Ovary (tissue), 9 donors: ENCODE data around the gene PPARA. TPM values are rescaled to one million over a fixed set of nuclear protein-coding genes. Genes with fewer than 3 reads are reported as not detected.

Experiments
- DNase-seq, 5 donors: peaks; one replicate each; pipeline ENCODE4 v3.0.0-alpha.2; 2019 to 2020
- H3K27ac ChIP-seq, 2 donors: fragments of 200-600 bp; one replicate each; pipeline versions ENCODE4 v1.5.1 to v1.8.0; 2019 to 2022
- H3K27me3 ChIP-seq: fragments of 200-600 bp; one replicate; pipeline ENCODE4 v1.8.0; 2022
- H3K36me3 ChIP-seq: fragments of 200-600 bp; sonication (generic); one replicate; pipeline ENCODE4 v1.5.1; 2019
- H3K4me1 ChIP-seq: one replicate; pipeline ENCODE4 v1.8.1; 2013; ENCODE audit warnings: mild to moderate bottlenecking, moderate library complexity; ENCODE audit not compliant: insufficient read depth
- H3K4me3 ChIP-seq: fragments of 200-600 bp; sonication (generic); one replicate; pipeline ENCODE4 v1.5.1; 2017
- H3K9me3 ChIP-seq, 2 donors: fragments of 200-600 bp in 1 of 2; sonication (generic) in 1 of 2; one replicate each; pipeline versions ENCODE4 v1.5.1 to v1.8.1; 2013 to 2019; ENCODE audit warnings: mild to moderate bottlenecking in 1 of 2, moderate library complexity in 1 of 2
- EP300 ChIP-seq: sonication (generic); formaldehyde crosslinking; IDR thresholded peaks from one replicate; pipeline ENCODE4 v1.6.1; 2017; ENCODE audit warnings: antibody characterized with exemption
- POLR2A ChIP-seq: fragments of 450-650 bp; IDR thresholded peaks from one replicate; pipeline ENCODE4 v1.6.1; 2017; ENCODE audit warnings: antibody characterized with exemption, mild to moderate bottlenecking, moderate library complexity
- WGBS, 3 donors: extraction: QIAGEN DNeasy Blood & Tissue Kit in 1 of 3; methylation state at CpG; one replicate each; pipeline versions ENCODE4 v1.1.5 to v1.1.7; 2013 to 2017; 5-methylcytosine and 5-hydroxymethylcytosine counted together
- intact Hi-C, 4 donors: fragments of 100-400 bp; cut with DNase I; formaldehyde crosslinking; loops; one replicate each; pipeline versions ENCODE4 v1.11.0 to v1.15.1; 2022 to 2023
- polyA plus RNA-seq, 2 donors: library from polyadenylated mRNA; stranded (reverse); fragments of 200-250 nt in 1 of 2; fragments of 350-450 nt in 1 of 2; fragmentation: Illumina TruSeq in 1 of 2; extraction: RNeasy Lipid Tissue Mini Kit (QIAGEN cat#74804) in 1 of 2; gene quantifications; one replicate each; pipeline ENCODE4 v1.2.3, GENCODE V29; 2013 to 2014
- total RNA-seq, 7 donors: library from RNA; depleted of rRNA in 2 of 7; stranded (reverse); fragments of >200 nt in 2 of 7; fragmentation: NEBNext Ultra II Directional in 3 of 7; extraction: Animal tissue kit (Norgen Biotek cat#: 25700) in 3 of 7; gene quantifications; one replicate each; pipeline versions ENCODE4 v1.1.0 to v1.2.4, GENCODE V29; 2016 to 2023
- TF ChIP-seq, protein P1 (sequence below), 3 donors: fragments of 450-650 bp in 2 of 3; fragments of 200-600 bp in 1 of 3; IDR thresholded peaks; one replicate each; pipeline versions ENCODE4 v1.5.1 to v1.8.0; 2016 to 2022; ENCODE audit warnings: antibody characterized with exemption in 3 of 3, mild to moderate bottlenecking in 1 of 3
- donor health status: DM: no; HTN: no; CAD: no; lungs with moderate emphysema.
- donor health status: DM: no; HTN: no; CAD: no.
- donor health status: Bipolar disorder and iron deficiency.
- donor health status: DM: yes; HTN: yes; CAD: no.
- donor health status: DM: no; HTN: no; CAD: no.
- donor health status: DM: yes; HTN: yes; CAD: no.

PPARA gene
- total and polyA plus RNA-seq, 9 donors = 9.7 to 41.0 (median 29.9) TPM

- Histone ChIP-seq H3K9me3 (no peaks in the 10 kb centered on the region), H3K4me3 (no peak overlapping the region), H3K27ac (no peak overlapping the region), H3K36me3 (no peaks in the 10 kb centered on the region), H3K4me1 (peaks cover 6% of the 10 kb centered on the region), H3K27me3 (no peaks in the 10 kb centered on the region)
- 92 to 93% (median 93%) methylated on average over 11 of the region's 11 CpGs for WGBS, 3 donors
- intact Hi-C loops = no loop called here
- no peak for DNase-seq
- no peak for TF ChIP-seq EP300
- TF ChIP-seq POLR2A = no peak
- TF ChIP-seq, protein P1, sequence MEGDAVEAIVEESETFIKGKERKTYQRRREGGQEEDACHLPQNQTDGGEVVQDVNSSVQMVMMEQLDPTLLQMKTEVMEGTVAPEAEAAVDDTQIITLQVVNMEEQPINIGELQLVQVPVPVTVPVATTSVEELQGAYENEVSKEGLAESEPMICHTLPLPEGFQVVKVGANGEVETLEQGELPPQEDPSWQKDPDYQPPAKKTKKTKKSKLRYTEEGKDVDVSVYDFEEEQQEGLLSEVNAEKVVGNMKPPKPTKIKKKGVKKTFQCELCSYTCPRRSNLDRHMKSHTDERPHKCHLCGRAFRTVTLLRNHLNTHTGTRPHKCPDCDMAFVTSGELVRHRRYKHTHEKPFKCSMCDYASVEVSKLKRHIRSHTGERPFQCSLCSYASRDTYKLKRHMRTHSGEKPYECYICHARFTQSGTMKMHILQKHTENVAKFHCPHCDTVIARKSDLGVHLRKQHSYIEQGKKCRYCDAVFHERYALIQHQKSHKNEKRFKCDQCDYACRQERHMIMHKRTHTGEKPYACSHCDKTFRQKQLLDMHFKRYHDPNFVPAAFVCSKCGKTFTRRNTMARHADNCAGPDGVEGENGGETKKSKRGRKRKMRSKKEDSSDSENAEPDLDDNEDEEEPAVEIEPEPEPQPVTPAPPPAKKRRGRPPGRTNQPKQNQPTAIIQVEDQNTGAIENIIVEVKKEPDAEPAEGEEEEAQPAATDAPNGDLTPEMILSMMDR (IDR thresholded peaks at IDR 0.05) = no peak
These were observed 4.4 kb upstream of the PPARA start for GRCh38 chr22:46145896-46146295.

GRCh38 chr22:46146329-46146728, 4.0 kb upstream of the PPARA start:
- no peaks in the 10 kb centered on the region for H3K27me3 ChIP-seq
- H3K4me3 ChIP-seq = no peak overlapping the region
- H3K9me3 ChIP-seq = no peaks in the 10 kb centered on the region
- DNase-seq = no peak
- no peaks in the 10 kb centered on the region for H3K36me3 ChIP-seq
- WGBS, 3 donors = 88 to 90% (median 89%) methylated on average over 4 of the region's 4 CpGs
- no peak overlapping the region for H3K27ac ChIP-seq
- TF ChIP-seq POLR2A = no peak
- TF ChIP-seq EP300 = no peak
- TF ChIP-seq, protein P1 (IDR thresholded peaks at IDR 0.05) = no peak
- intact Hi-C loops = no loop called here
- peaks cover 6% of the 10 kb centered on the region for H3K4me1 ChIP-seq

GRCh38 chr22:46147061-46147460, 3.3 kb upstream of the PPARA start:
- Histone ChIP-seq H3K9me3 (no peaks in the 10 kb centered on the region), H3K4me3 (no peak overlapping the region), H3K27ac (peak overlapping the region in 1 of 2 donors; percentile 29), H3K36me3 (no peaks in the 10 kb centered on the region), H3K27me3 (no peaks in the 10 kb centered on the region), H3K4me1 (peaks cover 8% of the 10 kb centered on the region)
- intact Hi-C loops = no loop called here
- no peak for DNase-seq
- no peak for TF ChIP-seq POLR2A
- 59 to 77% (median 60%) methylated on average over 7 of the region's 7 CpGs for WGBS, 3 donors

- no peaks in the 10 kb centered on the region for H3K36me3 ChIP-seq
- 42 to 46% (median 45%) methylated on average over 19 of the region's 19 CpGs for WGBS, 3 donors
- DNase-seq = peak; percentile 51 to 69 (median 56)
- H3K9me3 ChIP-seq = no peaks in the 10 kb centered on the region
- peak overlapping the region in 1 of 2 donors; percentile 29 for H3K27ac ChIP-seq
- intact Hi-C loops = no loop called here
- no peaks in the 10 kb centered on the region for H3K27me3 ChIP-seq
- TF ChIP-seq EP300 (no peak), POLR2A (no peak)
- H3K4me3 ChIP-seq = no peak overlapping the region
- H3K4me1 ChIP-seq = peaks cover 12% of the 10 kb centered on the region
These were observed 2.7 kb upstream of the PPARA start for GRCh38 chr22:46147471-46148267.

- intact Hi-C loops = no loop called here
- DNase-seq = peak in 1 of 5 donors; percentile 25
- Histone ChIP-seq H3K36me3 (no peaks in the 10 kb centered on the region), H3K27ac (peak overlapping the region in 1 of 2 donors; percentile 97), H3K4me1 (peaks cover 14% of the 10 kb centered on the region), H3K9me3 (no peaks in the 10 kb centered on the region), H3K4me3 (no peak overlapping the region), H3K27me3 (no peaks in the 10 kb centered on the region)
- TF ChIP-seq, protein P1 (IDR thresholded peaks at IDR 0.05) = no peak
- TF ChIP-seq EP300 (no peak), POLR2A (no peak)
- 58 to 63% (median 61%) methylated on average over 8 of the region's 8 CpGs for WGBS, 3 donors
These were observed 2.0 kb upstream of the PPARA start for GRCh38 chr22:46148336-46148735.
